Subcutaneous adipose tissue (tissue), 4 donors: Measurements from ENCODE around the gene KYAT1. TPM values are rescaled to one million over a fixed set of nuclear protein-coding genes. Genes with fewer than 3 reads are reported as not detected.

Experiments used
- CTCF ChIP-seq: fragments of 450-650 bp; IDR thresholded peaks from one replicate; pipeline ENCODE4 v1.5.1; 2016; ENCODE audit warnings: low read depth, mild to moderate bottlenecking, control low read depth, antibody characterized with exemption, moderate library complexity
- total RNA-seq, 4 donors: library from RNA; depleted of rRNA; stranded (reverse); fragments of >200 nt; gene quantifications; one replicate each; pipeline ENCODE4 v1.1.0, GENCODE V29; 2016

Gene KYAT1
- total RNA-seq, 4 donors from 2014 or later, result 1.5 to 7.5 (median 2.1) TPM

- no peak for TF ChIP-seq CTCF
Measured at GRCh38 chr9:128824911-128825310, 56.8 kb downstream of the KYAT1 start.

GRCh38 chr9:128823903-128824406 lies 57.8 kb downstream of the KYAT1 start:
- no peak for TF ChIP-seq CTCF

DNA sequence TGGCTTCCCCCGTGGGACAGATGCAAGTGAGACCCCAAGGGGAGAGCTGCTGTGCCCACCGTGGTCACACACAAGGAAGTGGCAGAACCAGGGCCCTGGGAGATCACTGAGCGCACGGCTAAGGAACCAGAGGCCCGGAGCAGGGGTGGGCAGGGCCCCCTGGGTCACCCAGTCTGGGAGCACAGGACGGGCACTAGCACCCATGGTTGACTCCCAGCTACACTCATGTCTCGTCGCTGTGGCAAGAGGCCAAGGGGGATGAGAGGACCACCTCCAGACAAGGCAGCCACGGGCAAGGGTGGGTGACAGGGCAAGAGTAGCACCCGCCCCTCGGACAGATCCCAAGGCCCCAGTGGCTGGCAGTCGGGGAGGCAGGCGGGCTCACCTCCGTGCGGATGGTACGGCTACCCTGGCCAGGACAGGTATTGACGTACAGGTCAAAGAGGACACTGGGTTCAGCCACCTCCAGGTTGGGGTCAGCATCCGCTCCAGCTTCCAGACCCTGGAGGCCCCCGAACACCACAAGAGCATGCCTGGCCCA lies 58.3 kb downstream of the KYAT1 start:
- no peak for TF ChIP-seq CTCF

DNA sequence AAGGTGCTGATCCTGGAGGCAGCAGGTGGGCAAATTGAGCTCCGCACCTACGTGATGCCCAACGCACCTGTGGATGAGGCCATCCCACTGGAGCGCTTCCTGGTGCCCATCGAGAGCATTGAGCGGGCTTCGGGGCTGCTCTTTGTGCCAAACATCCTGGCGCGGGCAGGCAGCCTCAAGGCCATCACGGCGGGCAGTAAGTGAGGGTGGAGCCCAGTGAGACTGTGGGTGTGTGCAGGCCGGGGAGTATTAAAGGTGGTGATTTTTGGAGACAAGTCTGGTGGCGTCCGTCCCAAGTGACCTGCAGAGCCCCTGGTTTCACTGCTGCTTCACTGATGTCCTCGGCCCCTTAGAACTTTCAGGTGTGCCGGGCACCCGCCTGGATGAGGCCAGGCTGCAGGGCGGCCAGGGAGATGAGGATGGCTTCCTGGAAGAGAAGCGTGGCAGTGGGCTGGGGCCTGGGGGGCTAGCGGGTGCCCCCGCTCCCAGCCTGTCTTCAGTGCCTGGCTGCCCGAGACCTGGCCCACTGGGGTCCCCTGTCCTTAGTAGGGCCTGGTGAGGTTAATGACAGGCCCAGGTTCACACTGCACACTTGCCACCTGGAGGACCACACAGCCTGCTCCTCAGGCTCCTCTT lies 59.2 kb downstream of the KYAT1 start:
- TF ChIP-seq CTCF, result no peak

DNA sequence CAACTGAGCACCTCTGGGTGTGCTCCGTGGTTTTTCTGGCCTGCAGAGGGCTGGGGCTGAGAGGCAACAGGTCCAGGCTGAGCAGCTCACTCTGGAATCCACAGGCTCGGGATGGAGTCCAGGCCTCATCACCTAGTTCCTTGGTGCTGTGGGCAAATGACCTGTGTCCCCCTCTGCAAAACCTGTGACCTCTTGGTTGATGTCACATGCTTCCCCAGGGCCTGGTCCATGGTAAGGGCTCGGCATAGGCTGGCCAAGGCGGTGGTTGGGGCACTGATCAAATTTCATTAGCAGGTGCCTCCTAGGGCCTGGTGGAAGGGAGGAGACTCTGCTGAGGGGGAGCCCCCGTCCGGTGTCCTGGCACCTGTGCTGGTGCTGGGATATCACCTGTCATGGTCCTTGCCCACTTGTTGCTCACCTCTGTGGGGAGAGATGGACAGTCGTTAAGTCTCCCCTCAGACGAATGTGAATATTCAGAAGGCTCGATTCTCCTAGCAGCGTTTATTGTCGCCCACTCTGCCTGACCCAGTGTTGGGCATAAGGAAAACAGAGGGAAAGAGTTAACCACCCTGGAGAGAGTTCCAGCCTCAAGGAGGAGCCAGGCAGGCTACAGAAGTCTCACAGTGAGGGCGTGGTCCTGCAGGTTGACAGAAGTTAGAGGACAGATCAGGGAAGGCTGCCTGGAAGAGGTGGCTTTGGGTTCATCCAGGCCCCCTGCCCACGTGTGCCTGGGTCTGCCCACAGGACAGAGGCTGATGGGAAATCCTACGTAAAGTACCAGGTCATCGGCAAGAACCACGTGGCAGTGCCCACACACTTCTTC lies 60.0 kb downstream of the KYAT1 start:
- no peak for TF ChIP-seq CTCF

DNA sequence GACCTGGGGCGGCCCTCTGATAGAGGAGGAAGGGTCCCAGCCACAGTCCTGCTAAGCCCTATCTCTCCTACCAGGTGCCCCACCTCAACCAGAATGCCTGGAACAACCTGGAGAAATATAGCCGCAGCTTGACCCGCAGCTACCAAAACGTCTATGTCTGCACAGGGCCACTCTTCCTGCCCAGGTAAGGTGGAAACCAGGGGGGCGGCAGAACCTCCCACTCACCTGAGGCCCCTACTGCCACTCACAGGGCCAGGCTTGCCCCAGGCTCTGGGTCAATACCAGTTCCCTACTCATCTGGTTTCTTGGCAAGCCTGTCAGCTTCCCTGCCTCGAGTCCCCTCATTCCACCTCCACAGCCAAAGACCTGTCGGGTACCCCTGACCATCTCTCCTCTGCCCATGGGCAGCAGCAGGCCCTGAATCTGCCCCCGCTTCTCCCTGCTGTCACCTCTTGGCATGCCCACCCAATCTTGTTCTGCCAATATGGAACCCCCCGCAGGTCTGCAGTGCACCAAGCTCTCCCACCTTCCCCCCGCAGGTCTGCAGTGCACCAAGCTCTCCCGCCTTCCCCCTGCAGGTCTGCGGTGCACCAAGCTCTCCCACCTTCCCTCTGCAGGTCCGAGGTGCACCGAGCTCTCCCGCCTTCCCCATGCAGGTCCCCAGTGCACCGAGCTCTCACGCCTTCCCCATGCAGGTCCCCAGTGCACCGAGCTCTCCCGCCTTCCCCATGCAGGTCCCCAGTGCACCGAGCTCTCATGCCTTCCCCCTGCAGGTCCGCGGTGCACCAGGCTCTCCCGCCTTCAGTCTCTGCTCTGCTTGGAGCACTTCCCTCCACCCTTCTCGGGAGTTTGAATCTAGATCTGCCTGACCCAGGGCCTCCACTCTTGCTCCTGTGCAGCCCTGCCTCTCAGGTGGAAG lies 60.8 kb downstream of the KYAT1 start:
- no peak for TF ChIP-seq CTCF
